Measurements from ENCODE around the gene TBKBP1.

The TBKBP1 gene

DNA sequence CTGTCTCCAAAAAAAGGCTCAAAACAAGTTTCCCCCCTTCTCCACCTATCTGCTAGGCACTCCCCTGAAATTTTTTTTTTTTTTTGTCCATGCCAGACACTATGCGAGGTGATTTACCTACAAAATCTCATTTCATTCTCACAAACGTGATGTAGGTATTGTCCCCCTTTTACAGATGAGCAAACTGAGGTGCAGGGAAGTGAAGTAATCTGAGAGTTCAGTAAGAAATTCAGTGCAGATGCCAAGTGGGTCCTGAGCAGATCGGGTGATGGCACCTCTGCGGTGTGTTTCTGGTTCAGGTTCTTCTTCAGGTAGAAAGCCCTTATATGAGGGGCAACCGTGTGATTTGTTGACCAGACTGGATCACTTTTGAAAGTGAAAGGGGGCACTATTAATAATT, 9.7 kb downstream of the TBKBP1 start:
- H3K4me3 ChIP-seq (ENCODE audit: control insufficient read depth, low read depth, low read length): no peak overlapping the region
- no peak for DNase-seq (ENCODE audit: low read depth)

DNA sequence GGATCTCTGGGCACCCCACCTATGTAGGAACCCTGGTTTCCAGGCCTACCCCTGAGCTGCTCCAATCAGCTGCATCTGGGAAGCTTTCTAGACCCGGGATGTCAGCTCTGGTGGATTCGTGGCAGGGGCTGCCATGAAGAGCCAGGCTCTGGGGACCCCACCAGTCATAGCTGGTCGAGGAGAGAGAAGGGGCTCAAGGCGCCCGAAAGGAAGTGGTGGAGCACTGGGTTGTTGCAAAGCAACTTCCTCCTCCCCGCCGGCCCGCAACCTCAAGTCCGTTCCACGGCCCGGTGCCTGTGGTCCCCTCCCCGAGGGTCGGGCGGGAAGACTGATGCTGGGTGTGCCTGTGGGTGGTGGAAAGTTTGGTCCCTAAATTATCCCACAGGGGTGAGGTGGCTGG, 10.2 kb downstream of the TBKBP1 start:
- no peak for DNase-seq (ENCODE audit: low read depth)
- H3K4me3 ChIP-seq (ENCODE audit: control insufficient read depth, low read depth, low read length): no peak overlapping the region
- TF ChIP-seq, protein P1, sequence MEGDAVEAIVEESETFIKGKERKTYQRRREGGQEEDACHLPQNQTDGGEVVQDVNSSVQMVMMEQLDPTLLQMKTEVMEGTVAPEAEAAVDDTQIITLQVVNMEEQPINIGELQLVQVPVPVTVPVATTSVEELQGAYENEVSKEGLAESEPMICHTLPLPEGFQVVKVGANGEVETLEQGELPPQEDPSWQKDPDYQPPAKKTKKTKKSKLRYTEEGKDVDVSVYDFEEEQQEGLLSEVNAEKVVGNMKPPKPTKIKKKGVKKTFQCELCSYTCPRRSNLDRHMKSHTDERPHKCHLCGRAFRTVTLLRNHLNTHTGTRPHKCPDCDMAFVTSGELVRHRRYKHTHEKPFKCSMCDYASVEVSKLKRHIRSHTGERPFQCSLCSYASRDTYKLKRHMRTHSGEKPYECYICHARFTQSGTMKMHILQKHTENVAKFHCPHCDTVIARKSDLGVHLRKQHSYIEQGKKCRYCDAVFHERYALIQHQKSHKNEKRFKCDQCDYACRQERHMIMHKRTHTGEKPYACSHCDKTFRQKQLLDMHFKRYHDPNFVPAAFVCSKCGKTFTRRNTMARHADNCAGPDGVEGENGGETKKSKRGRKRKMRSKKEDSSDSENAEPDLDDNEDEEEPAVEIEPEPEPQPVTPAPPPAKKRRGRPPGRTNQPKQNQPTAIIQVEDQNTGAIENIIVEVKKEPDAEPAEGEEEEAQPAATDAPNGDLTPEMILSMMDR (IDR thresholded peaks at IDR 0.05; ENCODE audit: control insufficient read depth, insufficient read depth, low read depth, low read length, missing control alignments): no peak

More for the DNA sequence above, 9.7 kb downstream of the TBKBP1 start:
- TF ChIP-seq, protein P1 (IDR thresholded peaks at IDR 0.05; ENCODE audit: control insufficient read depth, insufficient read depth, low read depth, low read length, missing control alignments): no peak

DNA sequence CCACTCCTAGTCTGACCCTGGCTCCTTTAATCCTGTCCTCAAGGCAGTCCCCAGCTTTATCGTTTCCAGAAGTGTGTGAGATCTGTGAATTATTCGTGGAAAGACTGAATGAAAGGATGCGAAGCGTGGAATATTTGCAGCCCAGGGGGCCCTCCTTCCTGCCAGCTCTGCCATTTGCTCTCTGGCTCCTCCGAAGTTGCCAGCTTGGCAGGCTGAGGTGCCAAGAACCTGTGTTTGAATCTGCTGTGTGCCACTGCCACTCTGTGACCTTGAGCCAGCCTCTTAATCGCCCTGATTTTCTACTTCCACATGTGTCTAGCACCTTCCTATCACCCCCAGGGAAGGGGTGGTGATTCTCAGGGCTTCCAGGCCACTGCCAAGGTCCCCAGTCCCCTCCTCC, 10.8 kb downstream of the TBKBP1 start:
- no peak for DNase-seq (ENCODE audit: low read depth)
- no peak overlapping the region for H3K4me3 ChIP-seq (ENCODE audit: control insufficient read depth, low read depth, low read length)
- TF ChIP-seq, protein P1 (IDR thresholded peaks at IDR 0.05; ENCODE audit: control insufficient read depth, insufficient read depth, low read depth, low read length, missing control alignments): no peak

DNA sequence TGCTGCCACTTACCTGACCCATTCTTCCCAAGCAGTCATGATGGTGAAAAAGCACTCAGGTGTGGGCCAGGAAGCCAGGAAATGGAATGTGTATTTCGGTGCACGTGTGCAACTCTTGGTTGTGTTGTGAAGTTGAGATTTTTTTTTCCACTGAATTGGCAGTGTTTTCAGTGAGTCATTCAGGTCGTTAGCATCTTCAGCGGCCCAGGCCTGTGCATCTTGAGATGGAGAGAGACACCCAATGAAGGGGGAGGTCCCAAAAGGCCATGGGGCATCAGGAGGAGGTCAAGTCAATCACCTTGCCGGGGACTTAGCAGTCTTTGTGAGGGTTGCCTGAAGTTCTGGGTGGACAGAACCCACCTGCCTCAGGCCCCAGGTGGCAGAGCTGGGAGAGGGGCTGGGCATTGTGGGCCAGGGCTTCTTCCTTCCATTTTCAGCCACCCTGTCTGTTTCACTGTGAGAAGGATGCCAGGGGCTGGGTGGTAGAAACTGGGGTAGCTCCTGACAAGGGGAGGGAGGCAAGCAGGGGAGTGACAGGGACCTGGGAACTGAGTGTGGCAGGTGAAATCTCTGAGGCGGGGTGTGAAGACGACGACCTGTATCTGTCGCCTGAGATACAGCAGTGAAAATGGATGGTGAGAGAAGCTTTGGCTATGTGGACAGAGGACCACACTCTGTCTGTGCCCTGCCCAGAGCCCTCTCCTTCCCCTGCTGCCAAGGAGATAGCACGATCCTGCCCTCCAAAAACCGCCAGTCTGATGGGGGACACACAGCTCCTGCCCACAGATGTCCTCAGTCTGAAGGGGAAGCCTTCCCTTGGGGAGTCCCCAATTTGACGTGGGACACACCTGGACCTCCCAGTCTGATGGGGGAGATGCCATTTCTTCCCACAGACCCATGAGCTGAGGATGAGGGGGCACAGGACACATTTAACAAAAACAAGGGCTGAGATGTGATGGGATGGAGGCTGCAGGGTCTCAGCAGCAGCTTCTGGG, 11.9 kb downstream of the TBKBP1 start:
- no peak for DNase-seq (ENCODE audit: low read depth)
- TF ChIP-seq, protein P1 (IDR thresholded peaks at IDR 0.05; ENCODE audit: control insufficient read depth, insufficient read depth, low read depth, low read length, missing control alignments): no peak
- no peak overlapping the region for H3K4me3 ChIP-seq (ENCODE audit: control insufficient read depth, low read depth, low read length)

DNA sequence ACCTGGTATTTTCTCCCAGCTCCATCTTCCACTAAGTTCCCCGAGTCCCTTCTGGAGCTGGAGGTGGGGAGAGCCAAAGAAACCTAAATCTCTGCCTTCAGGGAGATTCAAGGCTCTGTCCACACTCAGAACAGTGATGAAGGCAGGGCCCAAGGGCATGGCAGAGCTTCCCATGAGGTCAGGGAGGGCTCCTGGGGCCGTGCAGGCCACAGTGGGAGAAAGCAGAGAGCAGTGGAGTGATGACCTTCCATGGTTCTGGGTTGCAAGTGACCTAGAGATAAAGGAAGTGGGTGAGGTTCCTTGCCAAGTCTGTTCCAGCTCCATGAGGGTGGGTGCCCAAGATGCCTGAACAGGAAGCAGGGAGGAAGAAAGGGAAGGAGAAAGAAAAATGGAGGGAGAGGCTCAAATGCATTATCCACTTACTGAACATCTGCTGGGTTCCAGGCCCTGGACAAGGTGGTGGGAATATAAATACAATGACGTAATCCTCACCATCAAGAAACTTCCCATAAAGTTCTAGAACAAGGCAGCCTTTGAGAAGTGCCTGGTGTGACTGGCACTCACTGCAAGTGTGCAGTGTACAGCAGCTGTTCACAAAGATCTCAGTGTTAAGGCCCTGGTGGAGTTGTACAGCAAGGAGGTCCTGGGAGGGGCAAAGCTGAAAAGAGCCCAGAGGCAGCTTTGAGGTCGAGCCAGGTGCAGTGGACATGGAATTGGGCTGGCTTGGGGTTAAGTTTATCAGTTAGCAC, 13.3 kb downstream of the TBKBP1 start:
- no peak for DNase-seq (ENCODE audit: low read depth)
- TF ChIP-seq, protein P1 (IDR thresholded peaks at IDR 0.05; ENCODE audit: control insufficient read depth, insufficient read depth, low read depth, low read length, missing control alignments): no peak
- H3K4me3 ChIP-seq (ENCODE audit: control insufficient read depth, low read depth, low read length): no peak overlapping the region

DNA sequence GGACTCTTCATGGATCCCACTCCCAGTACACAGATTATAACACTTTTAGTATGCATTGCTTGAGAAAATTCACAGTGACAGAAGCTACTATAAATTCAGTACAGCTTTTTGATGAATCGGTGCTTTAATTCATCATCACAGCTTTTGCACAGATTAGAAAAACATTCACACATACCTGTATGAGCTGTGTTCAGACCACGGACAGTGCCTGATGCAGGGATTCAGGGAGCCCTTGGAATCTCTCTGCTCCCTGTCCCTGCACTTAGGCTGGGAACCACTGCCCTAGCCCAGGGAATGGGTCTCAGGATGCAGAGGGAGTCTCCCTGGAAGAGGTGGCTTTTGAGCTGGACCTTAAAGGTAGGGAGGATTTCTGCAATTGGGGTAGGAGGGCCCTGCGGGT, 13.9 kb downstream of the TBKBP1 start:
- TF ChIP-seq, protein P1 (IDR thresholded peaks at IDR 0.05; ENCODE audit: control insufficient read depth, insufficient read depth, low read depth, low read length, missing control alignments): no peak
- DNase-seq (ENCODE audit: low read depth): no peak
- H3K4me3 ChIP-seq (ENCODE audit: control insufficient read depth, low read depth, low read length): no peak overlapping the region
